ENCODE measurements around the gene P4HB. TPM values are rescaled to one million over a fixed set of nuclear protein-coding genes. Genes with fewer than 3 reads are reported as not detected.

The P4HB gene
- total RNA-seq, 1 donor = 1,240 TPM

DNA sequence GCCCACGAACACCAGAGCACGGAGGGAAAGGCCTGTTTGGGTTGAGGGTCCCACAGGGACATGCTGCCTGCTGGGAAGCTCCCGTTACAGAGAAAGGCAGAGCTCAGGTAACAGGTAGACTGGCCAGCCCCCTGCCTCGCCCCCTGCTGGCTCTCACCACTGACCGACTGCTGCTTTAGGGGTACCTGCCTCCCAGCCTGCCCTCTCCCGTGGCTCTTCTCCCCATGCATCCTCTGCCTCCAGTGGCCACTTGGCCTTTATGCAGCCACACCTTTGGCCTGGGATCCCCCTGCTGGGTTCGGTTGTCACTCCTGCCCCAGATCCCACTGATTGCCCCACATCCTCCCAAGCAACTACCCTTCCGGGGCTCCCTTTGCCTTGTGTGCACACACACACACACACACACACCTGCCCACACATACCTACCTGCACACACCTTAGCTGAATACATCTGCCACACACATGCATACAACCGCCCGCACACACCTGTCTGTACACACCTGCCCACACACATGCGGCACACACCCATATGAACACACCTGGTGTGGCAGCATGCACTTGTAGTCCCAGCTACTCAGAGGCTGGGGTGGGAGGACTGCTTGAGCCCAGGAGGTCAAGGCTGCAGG is 34.4 kb downstream of the P4HB start:
- no peak for DNase-seq (ENCODE audit: insufficient read length, low spot score, missing footprints)
- Histone ChIP-seq H3K79me2 (ENCODE audit: insufficient read depth, low read length) (peaks cover 53% of the 10 kb centered on the region), H3K36me3 (ENCODE audit: insufficient read depth, low read length) (peaks cover 5% of the 10 kb centered on the region), H2AFZ (ENCODE audit: low read length) (no peak overlapping the region), H3K4me1 (ENCODE audit: insufficient read depth, low read length) (no peaks in the 10 kb centered on the region), H4K20me1 (ENCODE audit: insufficient read depth, low read length) (peaks cover 54% of the 10 kb centered on the region), H3K27ac (ENCODE audit: low read depth, low read length) (no peak overlapping the region), H3K4me3 (ENCODE audit: insufficient read depth, low read length) (no peak overlapping the region), H3K4me2 (ENCODE audit: insufficient read depth, low read length) (no peak overlapping the region), H3K9me3 (ENCODE audit: low read depth, low read length) (no peaks in the 10 kb centered on the region), H3K27me3 (ENCODE audit: insufficient read depth, low read length) (no peaks in the 10 kb centered on the region)
- TF ChIP-seq, protein P1, sequence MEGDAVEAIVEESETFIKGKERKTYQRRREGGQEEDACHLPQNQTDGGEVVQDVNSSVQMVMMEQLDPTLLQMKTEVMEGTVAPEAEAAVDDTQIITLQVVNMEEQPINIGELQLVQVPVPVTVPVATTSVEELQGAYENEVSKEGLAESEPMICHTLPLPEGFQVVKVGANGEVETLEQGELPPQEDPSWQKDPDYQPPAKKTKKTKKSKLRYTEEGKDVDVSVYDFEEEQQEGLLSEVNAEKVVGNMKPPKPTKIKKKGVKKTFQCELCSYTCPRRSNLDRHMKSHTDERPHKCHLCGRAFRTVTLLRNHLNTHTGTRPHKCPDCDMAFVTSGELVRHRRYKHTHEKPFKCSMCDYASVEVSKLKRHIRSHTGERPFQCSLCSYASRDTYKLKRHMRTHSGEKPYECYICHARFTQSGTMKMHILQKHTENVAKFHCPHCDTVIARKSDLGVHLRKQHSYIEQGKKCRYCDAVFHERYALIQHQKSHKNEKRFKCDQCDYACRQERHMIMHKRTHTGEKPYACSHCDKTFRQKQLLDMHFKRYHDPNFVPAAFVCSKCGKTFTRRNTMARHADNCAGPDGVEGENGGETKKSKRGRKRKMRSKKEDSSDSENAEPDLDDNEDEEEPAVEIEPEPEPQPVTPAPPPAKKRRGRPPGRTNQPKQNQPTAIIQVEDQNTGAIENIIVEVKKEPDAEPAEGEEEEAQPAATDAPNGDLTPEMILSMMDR (IDR thresholded peaks at IDR 0.05; ENCODE audit: extremely low read depth, low read depth, low read length) = no peak

DNA sequence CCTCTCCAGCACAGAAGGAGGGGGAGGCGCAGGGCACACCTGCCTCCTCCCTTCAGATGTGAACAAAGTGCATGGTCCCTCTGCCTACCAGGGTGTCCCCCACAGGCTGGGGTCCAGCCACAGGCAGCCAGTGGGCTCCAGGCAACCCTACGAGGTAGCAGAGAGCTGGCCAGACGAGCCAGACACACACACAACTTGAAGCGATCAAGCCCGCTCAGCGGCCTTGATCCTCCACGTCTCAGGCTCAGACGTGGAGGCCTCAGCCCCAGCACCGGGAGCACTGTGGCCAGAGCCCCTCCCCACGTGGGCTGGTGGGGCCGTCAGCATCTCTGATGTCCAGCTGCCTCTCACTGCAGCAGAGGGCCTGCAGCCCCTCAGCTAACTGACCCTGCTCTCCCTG is 35.7 kb downstream of the P4HB start:
- Histone ChIP-seq H3K79me2 (ENCODE audit: insufficient read depth, low read length) (peaks cover 42% of the 10 kb centered on the region), H3K9me3 (ENCODE audit: low read depth, low read length) (no peaks in the 10 kb centered on the region), H3K27ac (ENCODE audit: low read depth, low read length) (no peak overlapping the region), H3K36me3 (ENCODE audit: insufficient read depth, low read length) (peaks cover 5% of the 10 kb centered on the region), H3K4me2 (ENCODE audit: insufficient read depth, low read length) (no peak overlapping the region), H4K20me1 (ENCODE audit: insufficient read depth, low read length) (peaks cover 47% of the 10 kb centered on the region), H2AFZ (ENCODE audit: low read length) (no peak overlapping the region), H3K27me3 (ENCODE audit: insufficient read depth, low read length) (no peaks in the 10 kb centered on the region), H3K4me1 (ENCODE audit: insufficient read depth, low read length) (no peaks in the 10 kb centered on the region), H3K4me3 (ENCODE audit: insufficient read depth, low read length) (no peak overlapping the region)
- TF ChIP-seq, protein P1 (IDR thresholded peaks at IDR 0.05; ENCODE audit: extremely low read depth, low read depth, low read length) = no peak
- DNase-seq (ENCODE audit: insufficient read length, low spot score, missing footprints) = no peak

DNA sequence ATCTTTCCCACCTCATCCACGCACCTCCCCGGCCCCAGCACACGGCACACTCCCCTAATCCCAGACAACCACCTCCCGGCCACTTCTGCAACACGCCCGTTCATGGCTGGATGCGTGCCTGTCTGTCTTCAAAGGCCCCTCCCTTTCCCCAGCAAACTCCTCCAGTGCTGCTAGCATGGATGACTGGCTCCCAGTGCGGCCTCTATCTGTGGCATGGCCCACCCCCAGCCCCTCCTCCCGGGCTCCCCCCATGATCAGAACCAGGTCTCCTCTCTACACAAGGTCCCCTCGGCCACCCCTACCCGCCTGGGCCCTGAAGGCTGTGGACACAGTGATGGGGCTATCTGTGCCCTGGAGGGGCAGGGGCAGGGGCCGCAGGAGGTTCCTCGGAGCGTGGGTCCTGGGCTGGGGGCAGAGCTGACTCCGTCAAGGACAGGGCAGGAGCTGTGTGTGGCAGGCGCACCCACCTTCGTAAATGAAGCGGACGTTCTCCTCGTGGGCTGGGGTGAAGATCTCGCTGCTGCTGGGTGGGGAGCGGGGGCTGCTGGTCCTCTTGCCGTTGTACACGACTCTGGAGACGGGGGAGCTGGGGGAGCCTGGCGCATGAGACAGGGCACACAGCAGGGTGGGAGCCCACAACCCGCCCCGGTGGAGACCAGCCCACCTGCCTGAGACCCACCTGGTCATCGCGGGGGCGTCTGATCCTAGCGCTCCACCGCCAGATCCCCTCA is 36.4 kb downstream of the P4HB start:
- no peak overlapping the region for H3K4me2 ChIP-seq (ENCODE audit: insufficient read depth, low read length)
- H3K27me3 ChIP-seq (ENCODE audit: insufficient read depth, low read length) = no peaks in the 10 kb centered on the region
- peaks cover 5% of the 10 kb centered on the region for H3K36me3 ChIP-seq (ENCODE audit: insufficient read depth, low read length)
- no peaks in the 10 kb centered on the region for H3K4me1 ChIP-seq (ENCODE audit: insufficient read depth, low read length)
- H3K9me3 ChIP-seq (ENCODE audit: low read depth, low read length) = no peaks in the 10 kb centered on the region
- H3K27ac ChIP-seq (ENCODE audit: low read depth, low read length) = no peak overlapping the region
- no peak for DNase-seq (ENCODE audit: insufficient read length, low spot score, missing footprints)
- TF ChIP-seq, protein P1 (IDR thresholded peaks at IDR 0.05; ENCODE audit: extremely low read depth, low read depth, low read length) = no peak
- H2AFZ ChIP-seq (ENCODE audit: low read length) = no peak overlapping the region
- no peak overlapping the region for H3K4me3 ChIP-seq (ENCODE audit: insufficient read depth, low read length)
- peaks cover 43% of the 10 kb centered on the region for H4K20me1 ChIP-seq (ENCODE audit: insufficient read depth, low read length)
- peaks cover 36% of the 10 kb centered on the region for H3K79me2 ChIP-seq (ENCODE audit: insufficient read depth, low read length)
